ENCODE data around the gene GRIK2. TPM values are rescaled to one million over a fixed set of nuclear protein-coding genes. Genes with fewer than 3 reads are reported as not detected.

The GRIK2 gene
- total and polyA plus RNA-seq, 2 donors (not counting 3 experiments of a cell fraction or from before 2014, with no cell fraction given) = not detected

- dilution Hi-C loops (cut with MboI; ENCODE audit: extremely low pct_ligation_motif_present, low sequenced_read_pairs) = no loop called here
- FAIRE-seq = no peak
- H2AFZ ChIP-seq (ENCODE audit: low read depth, low read length) = no peak overlapping the region
Observed at GRCh38 chr6:101516578-101516977, 123.1 kb downstream of the GRIK2 start.

More at GRCh38 chr6:101516578-101516977, 123.1 kb downstream of the GRIK2 start:
- POLR2A ChIA-PET = no interaction called here
- H3K27ac ChIP-seq (ENCODE audit: insufficient read depth, low read depth, low read length) = no peak overlapping the region
- BruUV-seq (replicated peaks) = no TSS peak
- no peak overlapping the region for H3K4me2 ChIP-seq (ENCODE audit: insufficient read depth, low read length)
- no peak overlapping the region for H3K9ac ChIP-seq (replicated peaks; ENCODE audit: extremely low read depth, insufficient read depth, low read length)
- no peak for DNase-seq (ENCODE audit: low read depth, low spot score)
- H4K20me1 ChIP-seq (replicated peaks; ENCODE audit: control insufficient read depth, extremely low read depth, insufficient read depth, low read length) = no peaks in the 10 kb centered on the region
- CTCF ChIA-PET = no interaction called here
- no peaks in the 10 kb centered on the region for H3K9me3 ChIP-seq (replicated peaks; ENCODE audit: control insufficient read depth, insufficient read depth, low read length)
- no peaks in the 10 kb centered on the region for H3K36me3 ChIP-seq (ENCODE audit: control insufficient read depth in 2 of 2, extremely low read depth in 1 of 2, insufficient read depth in 2 of 2, low read length in 2 of 2)
- TF ChIP-seq POLR2A (IDR thresholded peaks at IDR 0.05; ENCODE audit: low read depth, low read length) (no peak), MYC (IDR thresholded peaks at IDR 0.05; ENCODE audit: low read depth, low read length) (no peak), POLR2AphosphoS5 (IDR thresholded peaks at IDR 0.05; ENCODE audit: insufficient read depth, low read depth, low read length) (no peak), FOS (IDR thresholded peaks at IDR 0.05; ENCODE audit: borderline replicate concordance, insufficient read depth, low read length) (no peak), EZH2 (IDR thresholded peaks at IDR 0.05; ENCODE audit: borderline replicate concordance, low read depth, low read length, severe bottlenecking) (no peak), GATA2 (IDR thresholded peaks at IDR 0.05; ENCODE audit: insufficient read depth, insufficient read length, low read depth, low read length) (no peak), JUN (IDR thresholded peaks at IDR 0.05; ENCODE audit: borderline replicate concordance, insufficient read depth, insufficient read length, low read depth) (no peak)
- TF ChIP-seq, protein P1, sequence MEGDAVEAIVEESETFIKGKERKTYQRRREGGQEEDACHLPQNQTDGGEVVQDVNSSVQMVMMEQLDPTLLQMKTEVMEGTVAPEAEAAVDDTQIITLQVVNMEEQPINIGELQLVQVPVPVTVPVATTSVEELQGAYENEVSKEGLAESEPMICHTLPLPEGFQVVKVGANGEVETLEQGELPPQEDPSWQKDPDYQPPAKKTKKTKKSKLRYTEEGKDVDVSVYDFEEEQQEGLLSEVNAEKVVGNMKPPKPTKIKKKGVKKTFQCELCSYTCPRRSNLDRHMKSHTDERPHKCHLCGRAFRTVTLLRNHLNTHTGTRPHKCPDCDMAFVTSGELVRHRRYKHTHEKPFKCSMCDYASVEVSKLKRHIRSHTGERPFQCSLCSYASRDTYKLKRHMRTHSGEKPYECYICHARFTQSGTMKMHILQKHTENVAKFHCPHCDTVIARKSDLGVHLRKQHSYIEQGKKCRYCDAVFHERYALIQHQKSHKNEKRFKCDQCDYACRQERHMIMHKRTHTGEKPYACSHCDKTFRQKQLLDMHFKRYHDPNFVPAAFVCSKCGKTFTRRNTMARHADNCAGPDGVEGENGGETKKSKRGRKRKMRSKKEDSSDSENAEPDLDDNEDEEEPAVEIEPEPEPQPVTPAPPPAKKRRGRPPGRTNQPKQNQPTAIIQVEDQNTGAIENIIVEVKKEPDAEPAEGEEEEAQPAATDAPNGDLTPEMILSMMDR (IDR thresholded peaks at IDR 0.05; ENCODE audit: extremely low read depth in 1 of 2, insufficient read depth in 1 of 2, low read depth in 1 of 2, low read length in 2 of 2) = no peak
- TF ChIP-seq, protein P2, sequence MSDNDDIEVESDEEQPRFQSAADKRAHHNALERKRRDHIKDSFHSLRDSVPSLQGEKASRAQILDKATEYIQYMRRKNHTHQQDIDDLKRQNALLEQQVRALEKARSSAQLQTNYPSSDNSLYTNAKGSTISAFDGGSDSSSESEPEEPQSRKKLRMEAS (IDR thresholded peaks at IDR 0.05; ENCODE audit: insufficient read depth, insufficient read length) = no peak
- intact Hi-C loops (cut with micrococcal nuclease) = no loop called here
- H3K9me1 ChIP-seq (replicated peaks; ENCODE audit: control insufficient read depth, extremely low read depth, insufficient read depth, low read length) = no peaks in the 10 kb centered on the region
- no peak overlapping the region for H3K4me3 ChIP-seq (replicated peaks in 1 of 3; ENCODE audit: insufficient read depth in 1 of 3, low read depth in 1 of 3, low read length in 3 of 3)
- H3K4me1 ChIP-seq (ENCODE audit: control insufficient read depth, extremely low read depth, insufficient read depth, low read length) = no peaks in the 10 kb centered on the region
- H3K79me2 ChIP-seq (ENCODE audit: control insufficient read depth, insufficient read depth, low read length) = no peaks in the 10 kb centered on the region
- no peaks in the 10 kb centered on the region for H3K27me3 ChIP-seq (ENCODE audit: control insufficient read depth in 2 of 2, insufficient read depth in 2 of 2, low read length in 2 of 2)

All from endothelial cell of umbilical vein (primary cell).